ENCODE data around the gene PRDM16. TPM values are rescaled to one million over a fixed set of nuclear protein-coding genes. Genes with fewer than 3 reads are reported as not detected.

PRDM16 gene
- total RNA-seq, 1 experiment from 2014 or later: 0.17 TPM

DNA sequence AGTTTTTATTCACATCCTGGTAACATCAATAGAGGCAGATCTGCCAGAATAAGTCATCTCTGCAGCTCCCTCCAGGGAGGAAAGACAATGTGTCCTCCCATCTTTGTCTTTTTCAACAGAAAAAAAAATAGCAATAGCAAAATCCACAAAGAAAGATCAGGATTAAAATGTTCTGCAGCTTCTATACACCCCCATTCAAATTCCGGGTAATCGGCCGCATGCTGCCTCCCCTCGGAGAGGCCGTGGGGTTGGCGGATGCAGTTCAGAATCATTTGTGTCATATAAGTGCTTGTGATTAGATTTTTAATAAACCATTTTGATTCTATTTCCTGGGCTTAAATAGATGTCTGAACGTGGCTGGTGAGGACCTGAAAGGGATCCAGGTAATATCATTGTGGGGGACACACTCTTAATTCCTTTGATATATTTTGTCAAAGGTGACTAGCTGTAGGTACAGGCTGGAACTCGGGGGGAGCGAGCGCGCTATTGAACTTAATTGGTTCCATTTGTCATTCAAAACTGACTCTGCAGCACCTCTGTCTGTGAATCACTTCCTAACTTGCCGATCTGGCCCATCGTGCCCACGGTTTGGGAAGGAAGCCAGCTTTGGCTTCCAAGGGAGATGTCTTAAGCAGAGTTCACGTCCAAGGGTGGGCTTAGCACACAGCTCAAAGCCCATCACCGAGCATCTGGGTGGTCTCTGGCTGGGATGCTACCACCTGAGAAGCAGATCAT lies 299.9 kb downstream of the PRDM16 start:
- peaks cover 20% of the 10 kb centered on the region for H3K27me3 Mint-ChIP-seq (ENCODE audit: low read depth)
- Histone ChIP-seq H3K79me1 (ENCODE audit: insufficient read depth, low read depth, low read length, poor library complexity, severe bottlenecking) (no peaks in the 10 kb centered on the region), H2AFZ (ENCODE audit: low read length) (no peak overlapping the region), H4K8ac (replicated peaks; ENCODE audit: insufficient read length, low read depth, low read length) (no peak overlapping the region), H3K23ac (ENCODE audit: insufficient read length, low read depth, low read length) (no peak overlapping the region), H3K4ac (ENCODE audit: low read depth, low read length) (no peak overlapping the region), H3K4me1 (ENCODE audit: insufficient read depth, low read length) (peaks cover 4% of the 10 kb centered on the region; the same call in 1 of the 2 replicates), H4K5ac (ENCODE audit: insufficient read length, low read depth, low read length) (no peak overlapping the region), H3K56ac (ENCODE audit: insufficient read length, low read depth, low read length) (no peak overlapping the region), H3K14ac (ENCODE audit: insufficient read depth, low read length) (peak overlapping the region; percentile 2; the same call in 1 of the 2 replicates), H2BK15ac (ENCODE audit: low read depth, low read length) (no peak overlapping the region), H3K27me3 (ENCODE audit: insufficient read depth, low read length) (no peaks in the 10 kb centered on the region), H4K20me1 (ENCODE audit: control insufficient read depth, insufficient read depth, insufficient read length) (peaks cover 3% of the 10 kb centered on the region), H3K9ac (ENCODE audit: extremely low read depth, insufficient read length, low read length) (no peak overlapping the region), H3K23me2 (ENCODE audit: insufficient read length, low read depth, low read length, poor library complexity, severe bottlenecking) (no peaks in the 10 kb centered on the region), H3K27ac (ENCODE audit: insufficient read length, low read depth, low read length) (no peak overlapping the region), H3K9me3 (ENCODE audit: control insufficient read depth, low read depth, low read length) (no peaks in the 10 kb centered on the region), H2BK120ac (ENCODE audit: low read depth, low read length, poor library complexity, severe bottlenecking) (no peak overlapping the region), H3K79me2 (ENCODE audit: insufficient read depth, low read length) (no peaks in the 10 kb centered on the region), H2BK12ac (ENCODE audit: insufficient read length, low read depth, low read length) (no peak overlapping the region), H2BK5ac (ENCODE audit: insufficient read length, low read length) (no peak overlapping the region), H3K4me2 (ENCODE audit: insufficient read depth, insufficient read length, low read length) (no peak overlapping the region), H2BK20ac (ENCODE audit: low read depth, low read length, poor library complexity, severe bottlenecking) (no peak overlapping the region), H4K91ac (ENCODE audit: insufficient read length, low read depth, low read length) (no peak overlapping the region), H3T11ph (ENCODE audit: low read length) (no peak overlapping the region), H2AK5ac (ENCODE audit: insufficient read length, low read length) (no peak overlapping the region), H3K18ac (ENCODE audit: insufficient read length, low read depth, low read length) (no peak overlapping the region)
- no peak for DNase-seq
- H3K4me1 Mint-ChIP-seq: peaks cover 17 to 18% of the 10 kb centered on the region in 2 experiments
- peaks cover 0 to 3% of the 10 kb centered on the region in 2 experiments; a peak in 2 of 5 replicates for H3K9me3 Mint-ChIP-seq
- WGBS (ENCODE audit: extremely low coverage, insufficient read length, low lambda C conversion rate): no CpG with 5 or more reads among the region's 16 CpGs
- TF ChIP-seq, protein P1, sequence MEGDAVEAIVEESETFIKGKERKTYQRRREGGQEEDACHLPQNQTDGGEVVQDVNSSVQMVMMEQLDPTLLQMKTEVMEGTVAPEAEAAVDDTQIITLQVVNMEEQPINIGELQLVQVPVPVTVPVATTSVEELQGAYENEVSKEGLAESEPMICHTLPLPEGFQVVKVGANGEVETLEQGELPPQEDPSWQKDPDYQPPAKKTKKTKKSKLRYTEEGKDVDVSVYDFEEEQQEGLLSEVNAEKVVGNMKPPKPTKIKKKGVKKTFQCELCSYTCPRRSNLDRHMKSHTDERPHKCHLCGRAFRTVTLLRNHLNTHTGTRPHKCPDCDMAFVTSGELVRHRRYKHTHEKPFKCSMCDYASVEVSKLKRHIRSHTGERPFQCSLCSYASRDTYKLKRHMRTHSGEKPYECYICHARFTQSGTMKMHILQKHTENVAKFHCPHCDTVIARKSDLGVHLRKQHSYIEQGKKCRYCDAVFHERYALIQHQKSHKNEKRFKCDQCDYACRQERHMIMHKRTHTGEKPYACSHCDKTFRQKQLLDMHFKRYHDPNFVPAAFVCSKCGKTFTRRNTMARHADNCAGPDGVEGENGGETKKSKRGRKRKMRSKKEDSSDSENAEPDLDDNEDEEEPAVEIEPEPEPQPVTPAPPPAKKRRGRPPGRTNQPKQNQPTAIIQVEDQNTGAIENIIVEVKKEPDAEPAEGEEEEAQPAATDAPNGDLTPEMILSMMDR (conservative IDR thresholded peaks at IDR 0.05): no peak
- H3K4me3 Mint-ChIP-seq: peak overlapping the region in 1 of 2 experiments; percentile 45; a peak in 1 of 5 replicates
- no peaks in the 10 kb centered on the region for H3K36me3 Mint-ChIP-seq (ENCODE audit: insufficient read depth in 1 of 3, low read depth in 3 of 3)
- H3K27ac Mint-ChIP-seq: no peak overlapping the region

Measured in H9 (cell line).